ENCODE data around the gene CENPT. TPM values are rescaled to one million over a fixed set of nuclear protein-coding genes. Genes with fewer than 3 reads are reported as not detected.

CENPT gene
- total RNA-seq, 4 donors from 2014 or later, result 77.6 to 205 (median 106) TPM

GRCh38 chr16:67853670-67854069 lies 6.2 kb upstream of the CENPT start:
- DNase-seq (ENCODE audit: low spot score in 2 of 2), result no peak
- no peak overlapping the region for H3K4me3 ChIP-seq (ENCODE audit: low read depth, poor library complexity, severe bottlenecking)
- 97% methylated on average over 3 of the region's 3 CpGs for WGBS, 2 donors
- intact Hi-C loops (cut with DNase I; ENCODE audit: low total_unique reads), result no loop called here
- TF ChIP-seq POLR2A (IDR thresholded peaks at IDR 0.05), result no peak
- TF ChIP-seq CTCF (IDR thresholded peaks at IDR 0.05), result no peak

DNA sequence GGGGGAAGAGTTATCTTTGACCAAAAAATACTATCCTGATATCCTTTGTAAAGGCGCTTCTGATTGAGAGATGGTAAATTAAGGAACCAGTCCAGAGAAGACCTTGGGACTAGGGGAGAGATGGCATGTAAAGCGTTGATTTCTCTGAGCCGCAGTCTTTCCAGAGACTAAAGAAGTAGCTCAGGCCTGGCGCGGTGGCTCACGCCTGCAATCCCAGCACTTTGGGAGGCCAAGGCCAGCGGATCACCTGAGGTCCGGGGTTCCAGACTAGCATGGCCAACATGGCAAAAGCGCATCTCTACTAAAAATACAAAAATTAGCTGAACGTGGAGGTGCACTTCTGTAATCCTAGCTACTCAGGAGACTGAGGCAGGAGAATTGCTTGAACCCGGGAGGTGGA lies 625 bp upstream of the CENPT start:
- TF ChIP-seq CTCF (IDR thresholded peaks at IDR 0.05) (no peak), POLR2A (IDR thresholded peaks at IDR 0.05) (no peak)
- no peak overlapping the region for H3K4me3 ChIP-seq (ENCODE audit: low read depth, poor library complexity, severe bottlenecking)
- no peak for DNase-seq (ENCODE audit: low spot score in 2 of 2)
- WGBS, 2 donors, result 87 to 93% methylated on average over 11 of the region's 11 CpGs
- intact Hi-C loops (cut with DNase I; ENCODE audit: low total_unique reads), result no loop called here

GRCh38 chr16:67846320-67847063 lies 1.0 kb downstream of the CENPT start, which contains the start of gene NUTF2:
Gene NUTF2 (plus strand): TSS chr16:67846933. CDS start chr16:67865131, 18,198 bp downstream.
- 0 to 1% methylated on average over 31 to 52 of the region's 57 CpGs for WGBS, 2 donors
- DNase-seq (ENCODE audit: low spot score in 2 of 2), result peak; percentile 95 to 99
- TF ChIP-seq CTCF (IDR thresholded peaks at IDR 0.05), result peak in 1 of 3 donors; percentile 85
- TF ChIP-seq POLR2A (IDR thresholded peaks at IDR 0.05), result no peak
- H3K4me3 ChIP-seq (ENCODE audit: low read depth, poor library complexity, severe bottlenecking), result peak within 1 kb of the TSS; percentile 90
- intact Hi-C loops (cut with DNase I; ENCODE audit: low total_unique reads), result no loop called here

DNA sequence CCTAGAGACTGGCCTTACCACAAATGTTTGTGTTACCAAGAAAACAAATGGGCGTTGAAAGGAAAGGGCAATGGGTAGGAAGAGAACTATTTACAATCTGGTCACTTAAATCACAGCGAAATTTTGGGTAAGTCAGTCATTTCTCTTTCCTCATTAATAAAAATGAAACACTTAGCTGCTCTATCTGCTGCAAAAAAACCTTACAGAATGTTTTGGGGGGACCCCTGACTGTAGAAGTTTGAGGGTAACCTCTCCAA lies 1.5 kb downstream of the CENPT start:
- peak overlapping the region; percentile 46 for H3K4me3 ChIP-seq (ENCODE audit: low read depth, poor library complexity, severe bottlenecking)
- TF ChIP-seq POLR2A (IDR thresholded peaks at IDR 0.05), result no peak
- no peak for TF ChIP-seq CTCF (IDR thresholded peaks at IDR 0.05)
- no peak for DNase-seq (ENCODE audit: low spot score in 2 of 2)
- intact Hi-C loops (cut with DNase I; ENCODE audit: low total_unique reads), result no loop called here
- 13 to 15% methylated on average over 2 of the region's 2 CpGs for WGBS, 2 donors

DNA sequence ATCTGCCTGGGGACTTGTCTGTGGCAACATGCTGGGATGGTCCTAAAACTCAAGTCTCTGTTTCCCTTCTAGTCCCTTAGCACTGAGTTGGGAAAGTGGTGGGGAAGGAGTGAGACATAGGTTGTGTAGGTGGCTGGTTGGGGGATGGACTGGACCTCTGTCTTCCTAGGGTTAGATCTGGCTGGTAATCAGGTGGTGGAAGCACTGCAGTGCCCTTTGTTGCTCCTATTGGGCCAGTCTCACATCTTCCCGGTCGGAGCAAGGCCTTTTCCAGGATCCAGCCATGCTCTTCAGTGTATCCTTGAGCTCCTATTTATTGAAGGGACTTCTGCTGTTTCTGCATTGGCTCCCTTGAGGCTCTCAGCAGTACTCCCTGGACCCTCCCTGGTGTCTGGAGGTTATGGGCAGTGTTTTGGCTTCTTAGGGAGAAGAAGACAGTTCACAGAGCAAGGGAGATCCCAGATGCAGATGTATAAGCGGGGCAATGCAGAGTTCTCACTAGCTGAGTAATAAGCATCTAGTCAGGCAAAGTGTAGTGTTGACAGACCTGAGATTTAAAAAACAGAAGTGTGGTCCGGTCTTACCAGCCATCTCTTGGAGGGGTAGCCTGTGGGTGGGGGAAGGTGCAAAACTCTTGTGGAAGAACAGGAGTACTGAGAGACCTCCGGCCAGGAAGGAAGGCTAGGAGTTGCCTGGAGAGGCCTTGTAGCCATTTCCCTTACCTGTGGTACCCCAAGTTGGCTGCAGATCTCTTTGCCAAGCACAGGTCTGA lies 2.0 kb downstream of the CENPT start:
- H3K4me3 ChIP-seq (ENCODE audit: low read depth, poor library complexity, severe bottlenecking), result no peak overlapping the region
- intact Hi-C loops (cut with DNase I; ENCODE audit: low total_unique reads), result no loop called here
- TF ChIP-seq CTCF (IDR thresholded peaks at IDR 0.05), result no peak
- no peak for TF ChIP-seq POLR2A (IDR thresholded peaks at IDR 0.05)
- no peak for DNase-seq (ENCODE audit: low spot score in 2 of 2)
- 64 to 69% methylated on average over 5 of the region's 5 CpGs for WGBS, 2 donors

Data from lower leg skin (tissue), 4 donors.